HG03066 (cell line): Measurements from ENCODE around the gene TUBB8B.
"Not testable (repeated sequence)": the region's sequence is repeated elsewhere in the genome, so short reads cannot be mapped to it uniquely, and the experiment has no call there.

Experiments
- ATAC-seq: cut with Tn5 transposase; IDR thresholded peaks from one replicate; pipeline ENCODE4 v1.9.1; 2021; ENCODE audit warnings: low read depth; ENCODE audit not compliant: unreplicated experiment

TUBB8B gene

GRCh38 chr18:13177-13576, 36.2 kb downstream of the TUBB8B start:
- ATAC-seq, result not testable (repeated sequence)

- not testable (repeated sequence) for ATAC-seq
Observed at GRCh38 chr18:12773-13172, 36.6 kb downstream of the TUBB8B start.

GRCh38 chr18:11383-12274, 37.8 kb downstream of the TUBB8B start:
- not testable (repeated sequence) for ATAC-seq

GRCh38 chr18:10624-11184, 38.7 kb downstream of the TUBB8B start:
- ATAC-seq, result not testable (repeated sequence)

GRCh38 chr18:9937-10336, 39.5 kb downstream of the TUBB8B start:
- not testable (repeated sequence) for ATAC-seq
